ENCODE results near the gene IRX6.

Gene IRX6

DNA sequence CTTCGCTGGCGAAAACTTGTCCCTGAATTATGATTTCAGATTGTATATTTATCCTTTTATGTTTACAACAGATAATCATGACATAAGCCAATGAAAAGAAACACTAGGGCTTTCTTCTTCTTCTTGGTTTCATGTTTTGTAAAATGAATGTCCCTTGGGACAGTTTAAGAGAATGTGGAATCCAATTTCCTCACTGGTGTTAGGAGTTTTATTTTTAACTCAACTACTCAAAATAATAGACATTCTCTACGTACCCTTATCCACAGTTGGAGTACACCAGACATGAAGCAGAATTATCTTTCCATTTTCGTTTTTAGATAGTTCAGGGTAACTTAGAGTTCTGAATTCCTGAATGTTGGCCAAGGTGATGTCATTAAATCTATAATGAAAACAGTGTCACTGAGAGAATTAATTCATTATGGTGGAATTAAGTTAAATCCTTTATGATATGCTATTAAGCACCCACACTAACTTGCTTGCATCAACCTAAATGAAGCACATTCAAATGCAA is 43.4 kb downstream of the IRX6 start:
- no peak for DNase-seq (ENCODE audit: low read depth in 2 of 2)

DNA sequence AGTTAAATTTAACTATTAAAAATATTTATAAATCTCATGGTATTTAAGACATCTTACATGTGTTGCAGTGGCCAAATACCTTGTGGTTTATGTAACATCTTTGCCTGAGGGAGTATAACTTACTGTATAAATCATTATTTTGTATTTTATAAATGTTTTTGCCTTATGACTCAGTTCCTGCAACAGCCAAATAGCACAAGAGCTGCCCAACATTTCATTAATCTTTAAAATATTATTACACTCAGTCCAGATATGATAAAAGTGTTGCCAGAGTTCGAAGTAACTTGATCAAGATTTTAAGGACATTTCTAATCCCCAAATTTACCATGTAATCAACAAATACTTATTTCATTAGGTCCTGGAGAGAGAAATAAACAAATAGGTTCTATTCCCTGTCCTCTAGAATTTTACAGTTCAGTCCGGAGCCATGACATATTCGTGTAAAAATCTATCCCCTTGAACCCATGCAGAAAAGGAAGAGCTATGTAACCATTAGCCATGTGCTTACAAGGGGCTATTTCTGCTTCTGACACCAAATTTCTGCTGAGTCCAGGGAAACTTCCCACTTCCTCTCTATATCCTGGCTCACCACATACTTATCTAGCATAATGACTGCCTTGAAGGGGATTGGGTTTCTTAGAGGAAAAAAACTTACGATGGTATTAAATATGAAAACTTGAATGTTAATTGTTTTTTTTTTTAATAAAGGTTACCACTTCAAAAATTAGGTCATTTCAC is 44.0 kb downstream of the IRX6 start:
- no peak for DNase-seq (ENCODE audit: low read depth in 2 of 2)

DNA sequence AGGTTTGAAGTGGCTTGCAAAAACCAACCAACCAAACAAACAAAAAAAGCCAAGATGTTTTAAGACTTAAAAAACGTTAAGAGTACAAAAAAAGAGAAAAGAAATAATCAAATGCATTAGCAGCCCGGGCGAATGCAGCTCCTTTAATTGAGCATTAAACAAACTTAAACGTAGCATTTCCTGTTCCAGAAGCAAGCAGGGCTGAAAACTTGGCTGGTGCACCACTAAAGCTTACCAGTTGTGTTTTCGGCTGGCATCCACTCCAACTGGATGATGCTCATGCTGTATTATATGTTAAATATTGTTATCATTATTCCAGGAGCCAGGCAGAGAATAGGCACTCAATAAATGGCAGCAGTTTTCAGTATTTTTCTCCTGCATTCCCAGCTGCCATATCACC is 45.1 kb downstream of the IRX6 start:
- no peak for DNase-seq (ENCODE audit: low read depth in 2 of 2)

DNA sequence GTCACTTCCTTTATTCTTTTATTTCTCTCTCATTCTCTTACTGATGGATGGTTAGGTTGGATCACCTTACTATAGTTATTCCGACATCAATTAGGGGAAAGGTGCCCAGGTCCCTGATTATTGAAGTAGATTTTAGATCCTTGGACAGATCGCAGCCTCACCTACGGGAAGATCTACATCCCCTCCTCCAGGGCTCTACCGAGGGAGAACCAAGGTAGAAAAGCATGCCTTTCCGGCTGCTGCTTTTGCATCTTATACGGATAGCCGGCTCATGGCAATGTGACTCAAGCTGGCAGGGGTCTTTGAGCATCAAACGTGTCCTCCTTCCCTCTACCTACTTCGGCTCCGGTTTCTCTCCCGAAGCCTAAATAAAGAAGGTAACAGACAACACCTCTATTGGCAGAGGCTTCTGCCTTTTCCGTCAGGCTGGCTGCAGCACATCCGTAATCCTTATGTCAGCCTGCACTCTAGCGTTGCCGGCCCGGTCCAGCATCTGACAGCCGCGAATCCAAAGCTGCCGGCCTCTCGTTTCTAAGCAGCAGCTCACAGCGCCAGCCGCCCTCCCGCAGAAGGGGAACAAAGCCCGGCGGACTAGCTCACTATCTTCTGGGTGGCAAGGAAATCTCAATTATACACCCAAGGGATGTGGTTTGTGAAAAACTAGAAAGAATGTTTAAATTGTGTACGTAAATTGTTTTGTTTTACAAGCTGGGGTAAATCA is 46.9 kb downstream of the IRX6 start:
- no peak for DNase-seq (ENCODE audit: low read depth in 2 of 2)

DNA sequence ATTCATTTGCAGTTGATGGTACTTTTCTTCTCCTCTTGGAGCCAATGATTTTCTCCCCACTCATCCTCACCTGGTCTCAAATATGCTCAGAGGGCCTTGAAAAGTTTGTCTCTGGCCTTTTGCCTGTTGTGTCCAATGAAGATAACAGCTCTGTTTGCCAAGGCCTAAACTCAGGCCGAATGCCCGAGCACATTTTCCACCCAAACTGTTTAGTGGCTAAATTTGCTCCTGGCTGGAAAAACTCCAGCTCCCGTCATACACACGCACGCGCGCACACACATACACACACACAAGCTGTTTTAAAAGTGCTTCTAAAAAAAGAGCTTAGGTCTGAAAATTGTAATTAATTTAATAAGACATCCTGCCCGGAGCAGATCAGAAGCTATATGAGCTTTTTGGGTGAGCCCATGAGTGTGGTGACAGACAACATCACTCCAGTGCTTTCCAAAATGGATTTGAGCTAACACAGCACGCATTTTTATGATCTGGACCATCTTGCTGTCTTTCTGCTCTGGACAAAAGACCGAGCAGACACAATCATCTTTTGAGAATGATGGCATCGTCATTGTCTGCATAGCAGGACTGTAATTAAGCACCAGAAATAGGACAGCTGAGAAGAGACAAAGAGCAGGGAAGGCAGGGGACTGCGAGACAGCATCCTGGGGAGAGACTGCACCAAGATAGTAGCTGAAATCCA is 48.9 kb downstream of the IRX6 start:
- DNase-seq (ENCODE audit: low read depth in 2 of 2): no peak

DNA sequence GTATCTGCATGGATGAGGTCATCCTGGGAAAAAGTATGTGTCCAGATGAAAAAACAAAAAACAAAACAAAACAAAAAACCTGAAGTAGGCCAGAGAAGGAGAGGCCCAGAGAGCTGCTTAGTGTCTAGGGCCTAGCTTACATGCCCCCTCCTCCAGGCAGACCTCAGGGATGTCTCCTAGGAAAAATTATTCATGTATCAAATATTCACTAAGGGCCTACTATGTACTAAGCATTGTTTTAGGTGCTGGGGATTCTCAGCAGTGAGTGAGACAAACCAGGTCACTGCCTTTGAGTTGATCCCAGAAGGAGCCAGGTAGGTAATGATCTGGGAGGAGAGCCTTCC is 49.5 kb downstream of the IRX6 start:
- no peak for DNase-seq (ENCODE audit: low read depth in 2 of 2)

DNA sequence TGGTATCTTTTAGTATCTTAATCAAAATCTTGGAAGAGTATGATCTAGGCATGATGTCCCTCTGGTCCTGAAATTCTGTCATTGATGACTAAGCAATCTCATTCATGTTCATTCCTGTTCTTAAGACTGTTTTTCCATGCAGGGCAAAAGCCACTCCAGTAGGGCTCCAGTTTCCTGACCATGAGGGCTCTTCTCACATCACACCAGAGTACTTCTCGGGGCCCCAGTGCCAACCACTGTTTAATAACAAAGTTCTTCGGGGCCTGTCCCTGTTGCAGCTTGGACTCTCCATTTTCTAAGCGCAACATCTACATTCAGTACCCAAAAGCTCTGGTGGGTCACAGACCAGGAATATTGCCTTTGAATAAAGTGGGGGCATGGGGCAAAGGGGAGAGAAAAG is 52.0 kb downstream of the IRX6 start:
- DNase-seq (ENCODE audit: low read depth in 2 of 2): no peak

DNA sequence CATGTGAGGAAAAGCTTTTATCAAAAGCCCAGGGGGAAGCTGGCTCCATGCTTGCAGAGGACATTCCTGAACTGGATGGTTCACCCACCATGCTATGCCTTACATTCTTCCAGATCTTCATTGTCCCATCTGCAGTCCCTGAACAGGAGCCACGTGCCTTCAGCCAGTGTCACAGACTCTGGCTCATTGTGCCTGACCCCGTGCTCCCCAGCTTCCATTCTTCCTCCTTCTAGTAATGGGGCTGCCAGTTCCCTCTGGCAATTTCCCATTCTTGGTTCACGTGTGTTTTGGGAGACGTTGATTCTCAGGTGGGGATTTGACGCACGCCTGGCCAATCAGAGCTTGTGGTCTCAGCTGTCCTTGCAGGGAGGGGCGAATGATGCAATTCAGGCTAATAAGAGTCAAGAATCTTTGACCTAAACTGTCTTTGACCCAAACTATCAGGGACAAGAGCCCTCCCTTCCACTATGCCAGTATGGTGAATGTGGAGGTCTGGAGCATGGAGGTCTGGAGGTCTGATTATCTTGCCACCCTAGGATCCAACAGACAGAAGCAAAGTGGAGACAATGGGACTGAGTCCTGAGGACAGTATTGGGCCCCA is 52.7 kb downstream of the IRX6 start:
- no peak for DNase-seq (ENCODE audit: low read depth in 2 of 2)

DNA sequence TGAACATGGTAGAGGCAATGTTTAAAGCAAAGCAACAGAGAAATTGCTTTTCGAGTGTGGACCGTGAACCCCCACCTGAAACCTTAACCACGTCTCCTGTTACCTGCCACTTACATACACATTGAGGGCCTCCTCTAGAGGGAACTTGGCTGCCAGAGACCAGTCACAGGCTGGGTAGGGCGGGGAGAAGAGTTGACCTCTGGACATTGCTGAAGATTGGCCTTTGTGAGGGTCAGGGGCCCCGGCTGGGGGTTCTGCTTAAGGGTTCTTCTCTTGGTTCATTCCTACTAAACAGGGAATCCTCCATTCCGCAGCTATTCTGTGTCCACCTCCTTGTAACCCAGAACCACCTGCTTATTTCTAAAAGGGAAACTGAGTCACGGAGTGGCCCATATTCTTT is 53.8 kb downstream of the IRX6 start:
- DNase-seq (ENCODE audit: low read depth in 2 of 2): no peak

DNA sequence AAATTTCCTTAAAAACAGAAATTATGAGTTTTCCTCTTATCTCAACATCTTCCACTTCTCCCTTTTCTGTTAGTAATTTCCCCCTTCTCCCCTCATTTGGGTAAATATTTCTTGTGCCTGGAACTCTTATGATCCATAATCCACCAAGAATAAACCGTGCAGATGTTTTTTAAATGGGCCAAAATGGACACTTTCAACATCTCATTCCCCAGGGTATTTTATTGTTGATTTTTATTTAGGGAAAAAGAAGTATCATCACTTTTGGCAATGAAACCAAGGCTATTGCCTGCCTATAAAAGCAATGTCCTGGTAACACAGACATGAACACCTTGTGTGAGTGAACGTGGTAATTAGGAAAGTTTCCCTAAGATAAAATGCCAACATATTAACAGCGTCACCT is 54.6 kb downstream of the IRX6 start:
- no peak for DNase-seq (ENCODE audit: low read depth in 2 of 2)

DNA sequence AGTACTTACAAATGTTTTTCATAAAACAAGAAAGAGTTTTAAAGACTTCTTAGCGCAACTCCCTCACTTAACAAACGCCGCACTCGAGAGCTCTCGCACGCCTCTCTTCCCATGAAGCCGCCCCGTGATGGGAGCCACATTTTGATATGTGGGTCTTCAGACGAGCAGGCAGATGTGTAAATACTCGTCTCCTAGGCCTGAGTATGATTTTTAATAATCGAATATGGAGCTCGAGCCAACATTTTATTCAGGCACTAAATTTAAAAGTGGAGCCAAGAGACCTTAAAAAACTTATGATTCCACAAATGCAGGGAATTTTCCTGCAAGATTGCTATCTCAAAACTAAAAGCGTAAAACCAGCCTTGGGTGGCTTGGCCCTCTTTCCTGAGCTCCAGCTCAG is 55.4 kb downstream of the IRX6 start:
- DNase-seq (ENCODE audit: low read depth in 2 of 2): no peak

DNA sequence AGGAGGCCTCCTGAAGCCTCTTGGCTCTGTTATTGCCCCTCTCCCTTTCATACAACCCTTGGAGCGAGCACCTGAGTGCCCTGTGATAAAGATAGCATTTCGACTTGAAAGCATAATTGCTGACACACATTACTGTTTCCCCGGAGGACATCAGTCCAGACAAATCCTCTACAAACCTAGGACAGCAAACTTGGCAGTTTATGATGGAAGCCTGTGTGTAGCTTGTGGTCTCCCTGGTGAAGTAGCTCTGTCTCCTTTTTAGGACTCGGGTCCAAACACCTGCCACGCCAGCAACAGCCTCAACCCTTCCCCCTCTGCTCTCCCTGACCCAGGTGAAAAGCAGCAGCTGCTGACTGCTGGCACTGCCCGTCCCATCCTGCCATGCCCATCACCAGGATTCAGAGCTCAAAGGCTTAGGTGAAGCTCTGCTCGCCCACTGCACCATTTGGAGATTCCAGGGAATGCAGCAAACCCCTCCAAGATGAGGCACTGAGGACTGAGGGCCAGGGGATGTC is 55.9 kb downstream of the IRX6 start:
- DNase-seq (ENCODE audit: low read depth in 2 of 2): no peak
